Tibial nerve (tissue), 4 donors: Measurements from ENCODE around the gene LRRC27.

ENCODE experiments used
- CTCF ChIP-seq, 5 experiments: fragments of 200-600 bp in 3 of 5; fragments of 450-650 bp in 2 of 5; sonication (generic) in 3 of 5; IDR thresholded peaks; one replicate each; pipeline ENCODE4 v1.5.1; 2016 to 2019; ENCODE audit warnings: antibody characterized with exemption in 5 of 5, mild to moderate bottlenecking in 3 of 5, moderate library complexity in 2 of 5
- EP300 ChIP-seq, 2 donors: sonication (generic); formaldehyde crosslinking; IDR thresholded peaks; one replicate each; pipeline ENCODE4 v1.6.1; 2017; ENCODE audit warnings: antibody characterized with exemption in 2 of 2, mild to moderate bottlenecking in 1 of 2
- POLR2A ChIP-seq, 2 donors: fragments of 450-650 bp; IDR thresholded peaks; one replicate each; pipeline ENCODE4 v1.6.1; 2017; ENCODE audit warnings: antibody characterized with exemption in 2 of 2, mild to moderate bottlenecking in 2 of 2, moderate library complexity in 2 of 2

GRCh38 chr10:132372516-132373095 is 40.6 kb downstream of the LRRC27 start:
- TF ChIP-seq CTCF (IDR thresholded peaks at IDR 0.05) = no peak
- TF ChIP-seq POLR2A (IDR thresholded peaks at IDR 0.05) = no peak
- no peak for TF ChIP-seq EP300 (IDR thresholded peaks at IDR 0.05)
